ENCODE measurements around the gene CHST13.

GRCh38 chr3:126550488-126551051, 26.6 kb downstream of the CHST13 start:
- TF ChIP-seq POLR2AphosphoS5 (IDR thresholded peaks at IDR 0.05), result no peak
- no peak for TF ChIP-seq CTCF (IDR thresholded peaks at IDR 0.05)
